SU-DHL-6 (cell line): Measurements from ENCODE around the gene AP2A2.

Experiments
- H2AFZ ChIP-seq: fragments of 200-600 bp; sonication (generic); 2 replicates; pipeline ENCODE4 v1.6.1; 2014; ENCODE audit warnings: low read depth, mild to moderate bottlenecking, moderate library complexity, mixed read lengths, antibody characterized with exemption, low read length; ENCODE audit not compliant: severe bottlenecking
- H3F3A ChIP-seq: fragments of 200-600 bp; shearing (Covaris generic); 2 replicates; pipeline ENCODE4 v1.6.0; 2016; ENCODE audit warnings: antibody characterized with exemption, mild to moderate bottlenecking; ENCODE audit not compliant: insufficient read depth
- H3K27ac ChIP-seq: fragments of 200-600 bp; sonication (generic); 2 replicates; pipeline ENCODE4 v1.5.1; 2016; ENCODE audit warnings: low read depth, mild to moderate bottlenecking, low read length, moderate library complexity, mixed read lengths
- H3K27me3 ChIP-seq: fragments of 200-600 bp; sonication (generic), shearing (Covaris generic); 2 replicates; pipeline ENCODE4 v1.6.0; 2014; ENCODE audit warnings: mild to moderate bottlenecking, low read length
- H3K36me3 ChIP-seq: fragments of 200-600 bp; sonication (generic); 2 replicates; pipeline ENCODE4 v1.6.1; 2014; ENCODE audit warnings: mild to moderate bottlenecking, low read length, mixed read lengths
- H3K4me2 ChIP-seq: fragments of 300-600, 200-600 bp; shearing (Covaris generic), sonication (generic); 2 replicates; pipeline ENCODE4 v1.6.0; 2014; ENCODE audit warnings: low read length, low read depth, mild to moderate bottlenecking; ENCODE audit not compliant: poor library complexity, severe bottlenecking
- H3K4me3 ChIP-seq: fragments of 200-600 bp; sonication (generic); 2 replicates; pipeline ENCODE4 v1.5.1; 2014; ENCODE audit warnings: antibody characterized with exemption, low read length, mild to moderate bottlenecking, mixed read lengths; ENCODE audit not compliant: insufficient read depth, poor library complexity, severe bottlenecking
- H3K79me2 ChIP-seq: fragments of 200-600 bp; sonication (generic); 2 replicates; pipeline ENCODE4 v1.6.1; 2014; ENCODE audit warnings: mild to moderate bottlenecking, low read length, moderate library complexity; ENCODE audit not compliant: insufficient read depth
- H3K9ac ChIP-seq: fragments of 200-600 bp; sonication (generic); 2 replicates; pipeline ENCODE4 v1.7.0; 2014; ENCODE audit warnings: mild to moderate bottlenecking, low read length
- H3K9me2 ChIP-seq: fragments of 200-600 bp; sonication (generic); replicated peaks from 2 replicates; pipeline ENCODE4 v1.6.1; 2014; ENCODE audit warnings: low read length; ENCODE audit not compliant: insufficient read depth
- H3K9me3 ChIP-seq: fragments of 200-600 bp; sonication (generic); 2 replicates; pipeline ENCODE4 v1.6.1; 2014; ENCODE audit warnings: low read length, mixed read lengths; ENCODE audit not compliant: insufficient read depth
- H4K20me1 ChIP-seq: fragments of 200-600 bp; sonication (generic); 2 replicates; pipeline ENCODE4 v1.6.1; 2014; ENCODE audit warnings: low read depth, mild to moderate bottlenecking, antibody characterized with exemption, low read length, moderate library complexity, mixed read lengths
- EZH2phosphoT487 ChIP-seq: fragments of 200-600 bp; sonication (generic), shearing (Covaris generic); conservative IDR thresholded peaks from 2 replicates; pipeline ENCODE4 v1.6.1; 2018; ENCODE audit warnings: mild to moderate bottlenecking, antibody characterized with exemption, low read length, moderate library complexity, mixed read lengths
- TF ChIP-seq, protein P1 (sequence below): fragments of 200-600 bp; sonication (generic); IDR thresholded peaks from one replicate; pipeline ENCODE4 v1.5.1; 2017; ENCODE audit warnings: antibody characterized with exemption, mild to moderate bottlenecking, low read length, moderate library complexity; ENCODE audit not compliant: insufficient read depth, poor library complexity, severe bottlenecking

Gene AP2A2

GRCh38 chr11:999009-999408 is 73.3 kb downstream of the AP2A2 start:
- Histone ChIP-seq H2AFZ (no peak overlapping the region), H4K20me1 (no peaks in the 10 kb centered on the region), H3F3A (no peaks in the 10 kb centered on the region), H3K9me3 (no peaks in the 10 kb centered on the region), H3K9me2 (no peaks in the 10 kb centered on the region), H3K79me2 (no peaks in the 10 kb centered on the region), H3K27me3 (no peaks in the 10 kb centered on the region), H3K27ac (no peak overlapping the region), H3K4me3 (no peak overlapping the region), H3K4me2 (no peak overlapping the region), H3K9ac (no peak overlapping the region), H3K36me3 (peaks cover 3% of the 10 kb centered on the region; the same call in 1 of the 2 replicates)
- TF ChIP-seq, protein P1, sequence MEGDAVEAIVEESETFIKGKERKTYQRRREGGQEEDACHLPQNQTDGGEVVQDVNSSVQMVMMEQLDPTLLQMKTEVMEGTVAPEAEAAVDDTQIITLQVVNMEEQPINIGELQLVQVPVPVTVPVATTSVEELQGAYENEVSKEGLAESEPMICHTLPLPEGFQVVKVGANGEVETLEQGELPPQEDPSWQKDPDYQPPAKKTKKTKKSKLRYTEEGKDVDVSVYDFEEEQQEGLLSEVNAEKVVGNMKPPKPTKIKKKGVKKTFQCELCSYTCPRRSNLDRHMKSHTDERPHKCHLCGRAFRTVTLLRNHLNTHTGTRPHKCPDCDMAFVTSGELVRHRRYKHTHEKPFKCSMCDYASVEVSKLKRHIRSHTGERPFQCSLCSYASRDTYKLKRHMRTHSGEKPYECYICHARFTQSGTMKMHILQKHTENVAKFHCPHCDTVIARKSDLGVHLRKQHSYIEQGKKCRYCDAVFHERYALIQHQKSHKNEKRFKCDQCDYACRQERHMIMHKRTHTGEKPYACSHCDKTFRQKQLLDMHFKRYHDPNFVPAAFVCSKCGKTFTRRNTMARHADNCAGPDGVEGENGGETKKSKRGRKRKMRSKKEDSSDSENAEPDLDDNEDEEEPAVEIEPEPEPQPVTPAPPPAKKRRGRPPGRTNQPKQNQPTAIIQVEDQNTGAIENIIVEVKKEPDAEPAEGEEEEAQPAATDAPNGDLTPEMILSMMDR: no peak
- no peak for TF ChIP-seq EZH2phosphoT487

DNA sequence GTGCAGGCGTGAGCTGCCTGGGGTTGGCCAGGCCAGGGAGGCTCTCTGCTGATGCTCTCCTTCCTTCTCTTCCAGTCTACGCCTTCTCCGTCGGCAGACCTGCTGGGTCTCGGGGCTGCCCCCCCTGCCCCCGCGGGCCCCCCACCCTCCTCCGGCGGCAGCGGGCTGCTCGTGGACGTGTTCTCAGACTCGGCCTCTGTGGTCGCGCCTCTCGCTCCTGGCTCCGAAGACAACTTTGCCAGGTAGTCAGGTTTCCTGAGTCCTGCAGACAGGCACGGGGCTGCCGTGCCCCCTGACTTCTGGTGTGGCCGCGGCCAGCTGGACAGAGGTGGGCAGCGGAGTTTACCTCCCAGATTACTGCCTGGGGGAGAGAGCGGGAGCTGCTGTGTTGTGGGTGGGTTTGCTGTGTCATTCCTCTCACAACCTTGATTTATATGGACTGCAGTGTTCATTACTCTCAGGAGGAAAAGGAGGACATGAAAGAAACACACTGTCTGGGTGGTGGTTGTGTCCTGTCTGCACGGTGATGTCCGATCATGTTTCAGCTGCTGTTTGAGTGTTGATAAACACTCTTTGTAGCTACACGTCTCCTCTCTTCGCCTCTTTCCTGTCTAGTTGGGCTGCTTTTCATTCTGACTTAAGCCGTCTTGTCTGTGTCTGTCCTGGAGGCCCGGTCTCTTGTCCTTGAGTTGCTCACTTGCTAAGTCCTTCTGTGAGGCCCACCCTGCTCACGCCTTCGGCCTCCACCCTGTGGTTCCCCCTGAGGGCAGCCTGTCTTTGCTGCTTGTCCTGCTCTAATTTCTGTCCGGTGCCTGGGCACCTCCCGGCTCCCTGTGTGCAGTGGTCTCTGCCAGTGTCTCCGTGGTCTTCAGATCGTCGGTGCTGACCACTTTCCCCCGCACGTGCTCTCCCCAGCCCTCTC is 74.9 kb downstream of the AP2A2 start:
- Histone ChIP-seq H3K4me3 (no peak overlapping the region), H3F3A (no peaks in the 10 kb centered on the region), H2AFZ (no peak overlapping the region), H3K4me2 (no peak overlapping the region), H4K20me1 (no peaks in the 10 kb centered on the region), H3K36me3 (peaks cover 3% of the 10 kb centered on the region; the same call in 1 of the 2 replicates), H3K27me3 (no peaks in the 10 kb centered on the region), H3K9me2 (no peaks in the 10 kb centered on the region), H3K9me3 (no peaks in the 10 kb centered on the region), H3K79me2 (no peaks in the 10 kb centered on the region), H3K9ac (no peak overlapping the region), H3K27ac (no peak overlapping the region)
- TF ChIP-seq, protein P1: no peak
- no peak for TF ChIP-seq EZH2phosphoT487

DNA sequence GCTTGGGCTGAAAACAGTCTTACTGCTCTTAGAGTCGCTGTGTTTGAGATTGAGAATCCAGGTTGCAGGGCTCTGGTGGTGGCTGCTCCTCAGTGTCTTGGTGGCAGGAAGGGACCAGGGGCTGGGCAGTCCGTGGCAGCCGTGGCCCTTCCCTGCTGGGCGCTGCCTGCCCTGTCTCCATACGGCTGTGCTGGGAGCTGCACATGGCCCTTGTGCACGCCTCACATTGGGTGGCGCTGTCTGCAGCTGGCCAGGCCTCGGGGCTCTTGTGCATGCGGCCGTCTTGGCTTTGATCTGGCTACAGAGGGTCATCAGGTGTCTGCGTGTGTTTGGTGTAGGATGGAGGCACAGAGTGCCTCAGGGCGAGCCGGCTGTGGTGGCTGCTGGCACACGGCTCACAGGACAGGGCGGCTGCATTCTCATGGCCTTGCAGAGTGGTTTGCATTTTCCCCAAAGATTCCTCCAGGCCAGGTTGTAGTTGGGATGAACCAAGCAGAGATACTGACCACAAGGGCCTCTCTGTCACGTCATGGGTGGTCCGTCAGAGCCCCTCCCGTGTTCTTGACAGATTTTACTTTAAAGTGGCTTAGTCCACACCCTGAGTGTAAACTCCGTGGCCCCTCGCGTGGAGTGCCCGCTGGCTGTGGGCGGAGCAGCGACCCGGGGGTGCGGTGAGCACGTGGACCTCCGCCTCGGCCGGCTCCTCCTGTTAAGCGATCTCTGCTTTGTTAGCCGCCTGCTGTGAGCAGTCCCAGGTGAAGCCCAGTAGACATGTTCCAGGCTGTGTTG is 76.1 kb downstream of the AP2A2 start:
- TF ChIP-seq, protein P1: no peak
- no peak for TF ChIP-seq EZH2phosphoT487
- H3K9ac ChIP-seq: no peak overlapping the region
- H3K4me3 ChIP-seq: no peak overlapping the region
- no peak overlapping the region for H2AFZ ChIP-seq
- no peaks in the 10 kb centered on the region for H3K9me2 ChIP-seq
- no peaks in the 10 kb centered on the region for H3F3A ChIP-seq
- H3K9me3 ChIP-seq: no peaks in the 10 kb centered on the region
- H3K27me3 ChIP-seq: no peaks in the 10 kb centered on the region
- no peak overlapping the region for H3K27ac ChIP-seq
- H3K79me2 ChIP-seq: no peaks in the 10 kb centered on the region
- H3K4me2 ChIP-seq: no peak overlapping the region
- peaks cover 3% of the 10 kb centered on the region; the same call in 1 of the 2 replicates for H3K36me3 ChIP-seq
- H4K20me1 ChIP-seq: no peaks in the 10 kb centered on the region
